ENCODE results near the gene KREMEN1.

GRCh38 chr22:29039148-29039547 is 33.7 kb upstream of the KREMEN1 start:
- no peak for TF ChIP-seq POLR2A (IDR thresholded peaks at IDR 0.05)
- TF ChIP-seq, protein P1, sequence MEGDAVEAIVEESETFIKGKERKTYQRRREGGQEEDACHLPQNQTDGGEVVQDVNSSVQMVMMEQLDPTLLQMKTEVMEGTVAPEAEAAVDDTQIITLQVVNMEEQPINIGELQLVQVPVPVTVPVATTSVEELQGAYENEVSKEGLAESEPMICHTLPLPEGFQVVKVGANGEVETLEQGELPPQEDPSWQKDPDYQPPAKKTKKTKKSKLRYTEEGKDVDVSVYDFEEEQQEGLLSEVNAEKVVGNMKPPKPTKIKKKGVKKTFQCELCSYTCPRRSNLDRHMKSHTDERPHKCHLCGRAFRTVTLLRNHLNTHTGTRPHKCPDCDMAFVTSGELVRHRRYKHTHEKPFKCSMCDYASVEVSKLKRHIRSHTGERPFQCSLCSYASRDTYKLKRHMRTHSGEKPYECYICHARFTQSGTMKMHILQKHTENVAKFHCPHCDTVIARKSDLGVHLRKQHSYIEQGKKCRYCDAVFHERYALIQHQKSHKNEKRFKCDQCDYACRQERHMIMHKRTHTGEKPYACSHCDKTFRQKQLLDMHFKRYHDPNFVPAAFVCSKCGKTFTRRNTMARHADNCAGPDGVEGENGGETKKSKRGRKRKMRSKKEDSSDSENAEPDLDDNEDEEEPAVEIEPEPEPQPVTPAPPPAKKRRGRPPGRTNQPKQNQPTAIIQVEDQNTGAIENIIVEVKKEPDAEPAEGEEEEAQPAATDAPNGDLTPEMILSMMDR (IDR thresholded peaks at IDR 0.05 in 4 of 5, conservative IDR thresholded peaks at IDR 0.05 in 1 of 5), result no peak
